ENCODE data around the gene ATXN7.

GRCh38 chr3:63891518-63891917 is 27.9 kb downstream of the ATXN7 start:
- TF ChIP-seq CTCF (conservative IDR thresholded peaks at IDR 0.05; ENCODE audit: low read depth, low read length) (no peak), EZH2 (IDR thresholded peaks at IDR 0.05; ENCODE audit: borderline replicate concordance, low read depth, low read length, poor library complexity, severe bottlenecking) (no peak)
